ENCODE measurements around the gene HDC.

The HDC gene

GRCh38 chr15:50241684-50242450, 23.7 kb downstream of the HDC start:
- DNase-seq (ENCODE audit: low spot score) (no peak), ATAC-seq (ENCODE audit: low read depth) (peak; percentile 64)
- H3K27me3 ChIP-seq (ENCODE audit: insufficient read depth, poor library complexity, severe bottlenecking) = no peaks in the 10 kb centered on the region
- H3K4me1 ChIP-seq (ENCODE audit: insufficient read depth, poor library complexity, severe bottlenecking) = no peaks in the 10 kb centered on the region
- peak; percentile 14 for TF ChIP-seq CTCF (IDR thresholded peaks at IDR 0.05; ENCODE audit: poor library complexity, severe bottlenecking)
- no peak overlapping the region for H3K4me3 ChIP-seq (ENCODE audit: severe bottlenecking)
- no peaks in the 10 kb centered on the region for H3K9me3 ChIP-seq (ENCODE audit: severe bottlenecking)
- H3K36me3 ChIP-seq (ENCODE audit: low read depth) = no peaks in the 10 kb centered on the region
- H3K27ac ChIP-seq (ENCODE audit: poor library complexity, severe bottlenecking) = no peak overlapping the region

GRCh38 chr15:50238255-50238654, 27.3 kb downstream of the HDC start:
- no peaks in the 10 kb centered on the region for H3K9me3 ChIP-seq (ENCODE audit: severe bottlenecking)

GRCh38 chr15:50236433-50236832, 29.1 kb downstream of the HDC start:
- Histone ChIP-seq H3K4me1 (ENCODE audit: insufficient read depth, poor library complexity, severe bottlenecking) (no peaks in the 10 kb centered on the region), H3K27me3 (ENCODE audit: insufficient read depth, poor library complexity, severe bottlenecking) (no peaks in the 10 kb centered on the region), H3K9me3 (ENCODE audit: severe bottlenecking) (no peaks in the 10 kb centered on the region), H3K4me3 (ENCODE audit: severe bottlenecking) (no peak overlapping the region), H3K27ac (ENCODE audit: poor library complexity, severe bottlenecking) (no peak overlapping the region), H3K36me3 (ENCODE audit: low read depth) (no peaks in the 10 kb centered on the region)
- ATAC-seq (ENCODE audit: low read depth) = no peak
- DNase-seq (ENCODE audit: low spot score) = no peak
- TF ChIP-seq CTCF (IDR thresholded peaks at IDR 0.05; ENCODE audit: poor library complexity, severe bottlenecking) = no peak

More at GRCh38 chr15:50238255-50238654, 27.3 kb downstream of the HDC start:
- Histone ChIP-seq H3K27ac (ENCODE audit: poor library complexity, severe bottlenecking) (no peak overlapping the region), H3K36me3 (ENCODE audit: low read depth) (no peaks in the 10 kb centered on the region), H3K4me3 (ENCODE audit: severe bottlenecking) (no peak overlapping the region), H3K27me3 (ENCODE audit: insufficient read depth, poor library complexity, severe bottlenecking) (no peaks in the 10 kb centered on the region), H3K4me1 (ENCODE audit: insufficient read depth, poor library complexity, severe bottlenecking) (no peaks in the 10 kb centered on the region)
- ATAC-seq (ENCODE audit: low read depth) (no peak), DNase-seq (ENCODE audit: low spot score) (no peak)
- no peak for TF ChIP-seq CTCF (IDR thresholded peaks at IDR 0.05; ENCODE audit: poor library complexity, severe bottlenecking)

GRCh38 chr15:50235794-50236193, 29.7 kb downstream of the HDC start:
- no peak overlapping the region for H3K4me3 ChIP-seq (ENCODE audit: severe bottlenecking)
- H3K27ac ChIP-seq (ENCODE audit: poor library complexity, severe bottlenecking) = no peak overlapping the region
- no peak for DNase-seq (ENCODE audit: low spot score)
- ATAC-seq (ENCODE audit: low read depth) = no peak
- no peaks in the 10 kb centered on the region for H3K4me1 ChIP-seq (ENCODE audit: insufficient read depth, poor library complexity, severe bottlenecking)
- no peaks in the 10 kb centered on the region for H3K27me3 ChIP-seq (ENCODE audit: insufficient read depth, poor library complexity, severe bottlenecking)
- H3K36me3 ChIP-seq (ENCODE audit: low read depth) = no peaks in the 10 kb centered on the region
- H3K9me3 ChIP-seq (ENCODE audit: severe bottlenecking) = no peaks in the 10 kb centered on the region
- no peak for TF ChIP-seq CTCF (IDR thresholded peaks at IDR 0.05; ENCODE audit: poor library complexity, severe bottlenecking)

GRCh38 chr15:50234764-50235163, 30.8 kb downstream of the HDC start:
- DNase-seq (ENCODE audit: low spot score) (no peak), ATAC-seq (ENCODE audit: low read depth) (no peak)
- no peak overlapping the region for H3K4me3 ChIP-seq (ENCODE audit: severe bottlenecking)
- no peaks in the 10 kb centered on the region for H3K4me1 ChIP-seq (ENCODE audit: insufficient read depth, poor library complexity, severe bottlenecking)
- H3K27me3 ChIP-seq (ENCODE audit: insufficient read depth, poor library complexity, severe bottlenecking) = no peaks in the 10 kb centered on the region
- no peaks in the 10 kb centered on the region for H3K36me3 ChIP-seq (ENCODE audit: low read depth)
- no peak for TF ChIP-seq CTCF (IDR thresholded peaks at IDR 0.05; ENCODE audit: poor library complexity, severe bottlenecking)
- no peak overlapping the region for H3K27ac ChIP-seq (ENCODE audit: poor library complexity, severe bottlenecking)
- H3K9me3 ChIP-seq (ENCODE audit: severe bottlenecking) = no peaks in the 10 kb centered on the region

Data from RWPE2 (cell line).